Muscle layer of duodenum (tissue), 2 donors: ENCODE results near the gene SEMA7A.

ENCODE experiments used
- H3K27ac ChIP-seq: one replicate; pipeline ENCODE4 v1.7.0; 2013; ENCODE audit warnings: mild to moderate bottlenecking, low read length
- H3K27me3 ChIP-seq: one replicate; pipeline ENCODE4 v1.7.0; 2013; ENCODE audit warnings: low read depth, mild to moderate bottlenecking, control low read depth, low read length
- H3K36me3 ChIP-seq, 2 donors: one replicate each; pipeline ENCODE4 v1.7.0; 2013; ENCODE audit warnings: low read length in 2 of 2, control low read depth in 1 of 2, mild to moderate bottlenecking in 1 of 2; ENCODE audit not compliant: insufficient read depth in 2 of 2, control insufficient read depth in 1 of 2
- H3K4me1 ChIP-seq, 2 donors: one replicate each; pipeline ENCODE4 v1.7.0; 2013; ENCODE audit warnings: low read length in 2 of 2, mild to moderate bottlenecking in 2 of 2, control low read depth in 1 of 2, moderate library complexity in 1 of 2; ENCODE audit not compliant: insufficient read depth in 2 of 2, control insufficient read depth in 1 of 2
- H3K4me3 ChIP-seq, 2 donors: one replicate each; pipeline ENCODE4 v1.7.0; 2013; ENCODE audit warnings: low read length in 2 of 2, low read depth in 1 of 2, mild to moderate bottlenecking in 1 of 2
- H3K9me3 ChIP-seq, 2 donors: one replicate each; pipeline ENCODE4 v1.7.0; 2013; ENCODE audit warnings: low read length in 2 of 2, control low read depth in 1 of 2, mild to moderate bottlenecking in 1 of 2; ENCODE audit not compliant: control insufficient read depth in 1 of 2
- donor health status: healthy.

Gene SEMA7A

DNA sequence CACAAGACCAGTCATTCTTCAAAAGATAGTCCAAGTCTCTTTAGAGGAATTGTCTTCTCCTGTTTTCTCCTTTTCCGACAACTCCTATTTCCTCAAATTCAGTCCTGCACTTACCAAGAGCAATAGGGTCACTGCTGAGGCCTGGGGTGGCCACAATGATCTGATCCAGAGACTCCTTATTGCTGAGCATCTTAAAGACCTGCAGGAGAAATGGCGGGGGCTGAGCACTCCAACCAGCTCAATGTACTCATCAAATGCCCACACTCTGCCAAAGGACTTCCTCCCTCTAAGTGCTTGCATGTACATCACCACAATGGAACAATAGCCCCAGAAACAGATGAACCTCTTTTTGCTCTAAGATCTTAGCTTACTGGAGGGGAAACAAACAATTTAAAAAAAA, 17.6 kb upstream of the SEMA7A start:
- H3K27ac ChIP-seq = no peak overlapping the region
- H3K27me3 ChIP-seq = no peaks in the 10 kb centered on the region
- H3K4me3 ChIP-seq = no peak overlapping the region
- peaks cover 60 to 81% of the 10 kb centered on the region in 2 donors for H3K36me3 ChIP-seq
- no peaks in the 10 kb centered on the region for H3K4me1 ChIP-seq
- H3K9me3 ChIP-seq = no peaks in the 10 kb centered on the region

DNA sequence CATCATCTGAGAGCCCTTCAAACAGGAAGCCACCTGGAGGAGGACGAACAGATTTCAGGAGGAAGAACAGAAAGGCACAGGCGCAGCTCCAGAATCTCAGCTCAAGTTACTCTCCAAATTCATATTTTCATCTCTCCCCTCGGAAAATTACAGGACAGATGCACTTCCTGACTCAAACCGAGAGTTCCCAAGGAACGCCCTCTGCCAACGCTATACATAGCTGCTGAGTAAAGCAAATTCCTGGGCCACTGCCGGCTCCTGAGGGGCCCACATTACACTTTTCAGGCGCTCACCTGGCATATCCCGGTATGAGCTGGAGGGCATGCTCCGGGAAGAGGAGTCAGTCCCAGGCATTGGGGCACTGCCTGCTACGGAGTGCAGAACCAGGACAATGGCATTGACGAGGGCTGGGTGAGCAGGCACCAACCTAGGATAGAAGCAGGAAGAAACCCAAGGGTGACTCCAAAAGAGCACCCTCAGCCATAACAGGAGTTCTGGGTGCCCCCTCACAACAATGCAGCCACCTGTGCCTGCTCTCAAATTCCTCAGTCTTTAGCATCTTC, 16.0 kb upstream of the SEMA7A start:
- Histone ChIP-seq H3K4me3 (no peak overlapping the region), H3K27me3 (no peaks in the 10 kb centered on the region), H3K36me3 (peaks cover 69 to 85% of the 10 kb centered on the region in 2 donors), H3K4me1 (no peaks in the 10 kb centered on the region), H3K9me3 (no peaks in the 10 kb centered on the region), H3K27ac (no peak overlapping the region)

DNA sequence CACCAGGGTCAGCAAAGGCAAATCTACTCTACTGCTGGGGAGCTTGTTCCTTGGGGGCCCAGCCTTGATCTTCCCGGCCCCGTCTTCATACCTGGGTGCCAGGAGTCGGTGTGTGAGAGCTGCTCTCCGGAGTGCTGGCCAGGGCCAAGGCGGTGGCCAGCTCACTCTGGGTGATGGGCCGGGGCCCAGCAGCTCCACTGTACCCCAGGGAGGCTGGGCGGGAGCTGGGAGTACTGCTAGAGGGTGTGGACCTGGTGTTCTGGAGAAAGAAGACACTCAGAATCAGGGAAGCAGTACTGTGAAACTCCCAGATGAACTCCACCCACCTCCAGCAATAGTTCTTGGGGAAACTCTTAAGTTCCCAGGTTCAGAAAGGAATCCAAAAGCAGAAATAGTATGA, 15.3 kb upstream of the SEMA7A start:
- Histone ChIP-seq H3K4me1 (no peaks in the 10 kb centered on the region), H3K36me3 (peaks cover 71 to 83% of the 10 kb centered on the region in 2 donors), H3K27me3 (no peaks in the 10 kb centered on the region), H3K9me3 (no peaks in the 10 kb centered on the region), H3K27ac (no peak overlapping the region), H3K4me3 (no peak overlapping the region)

DNA sequence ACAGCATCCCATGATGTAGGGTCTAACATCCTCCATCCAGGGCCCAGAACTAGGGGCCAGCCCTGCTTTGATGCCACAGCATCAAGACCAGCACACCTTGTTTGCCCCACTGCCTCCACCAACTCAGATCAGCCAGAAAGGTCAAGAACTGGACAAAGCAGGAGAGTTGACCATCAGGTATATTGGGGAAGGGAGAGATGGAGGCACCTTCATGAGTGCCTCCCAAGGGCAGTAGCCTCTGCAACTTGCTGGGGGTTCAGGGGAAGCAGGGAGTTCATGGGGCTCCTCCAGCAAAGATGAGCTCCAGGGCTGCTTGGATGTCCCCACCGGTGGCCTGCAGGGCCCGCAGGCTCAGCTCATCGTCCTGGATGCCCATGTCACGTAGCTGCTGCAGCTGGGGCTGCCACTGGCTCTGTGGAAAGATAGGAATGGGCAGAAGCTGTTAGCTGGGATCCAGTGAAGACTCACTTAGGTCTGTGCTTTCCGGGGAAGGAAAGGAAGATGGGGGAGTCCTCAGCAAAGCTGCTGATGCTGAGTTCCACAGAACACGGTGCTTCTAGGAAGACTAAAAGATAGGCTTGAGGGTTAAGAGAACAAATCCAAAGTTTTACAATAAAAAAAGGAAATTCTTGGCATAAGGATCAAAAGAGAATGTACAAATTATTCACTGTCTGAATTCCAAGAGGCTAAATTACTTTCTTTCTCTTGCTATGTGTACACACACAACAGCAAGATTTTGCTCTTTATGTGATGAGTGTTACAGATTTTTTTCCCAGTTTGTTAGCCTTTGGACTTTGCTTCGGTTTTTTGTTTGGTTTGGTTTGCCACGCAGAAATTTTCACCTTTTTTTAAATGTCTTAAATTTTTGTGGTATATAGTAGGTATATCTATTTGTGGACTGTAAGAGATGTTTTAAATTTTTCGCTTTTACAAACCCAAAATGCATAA, 12.3 kb upstream of the SEMA7A start:
- Histone ChIP-seq H3K27me3 (no peaks in the 10 kb centered on the region), H3K9me3 (no peaks in the 10 kb centered on the region), H3K4me1 (no peaks in the 10 kb centered on the region), H3K4me3 (no peak overlapping the region), H3K27ac (no peak overlapping the region), H3K36me3 (peaks cover 49 to 65% of the 10 kb centered on the region in 2 donors)

DNA sequence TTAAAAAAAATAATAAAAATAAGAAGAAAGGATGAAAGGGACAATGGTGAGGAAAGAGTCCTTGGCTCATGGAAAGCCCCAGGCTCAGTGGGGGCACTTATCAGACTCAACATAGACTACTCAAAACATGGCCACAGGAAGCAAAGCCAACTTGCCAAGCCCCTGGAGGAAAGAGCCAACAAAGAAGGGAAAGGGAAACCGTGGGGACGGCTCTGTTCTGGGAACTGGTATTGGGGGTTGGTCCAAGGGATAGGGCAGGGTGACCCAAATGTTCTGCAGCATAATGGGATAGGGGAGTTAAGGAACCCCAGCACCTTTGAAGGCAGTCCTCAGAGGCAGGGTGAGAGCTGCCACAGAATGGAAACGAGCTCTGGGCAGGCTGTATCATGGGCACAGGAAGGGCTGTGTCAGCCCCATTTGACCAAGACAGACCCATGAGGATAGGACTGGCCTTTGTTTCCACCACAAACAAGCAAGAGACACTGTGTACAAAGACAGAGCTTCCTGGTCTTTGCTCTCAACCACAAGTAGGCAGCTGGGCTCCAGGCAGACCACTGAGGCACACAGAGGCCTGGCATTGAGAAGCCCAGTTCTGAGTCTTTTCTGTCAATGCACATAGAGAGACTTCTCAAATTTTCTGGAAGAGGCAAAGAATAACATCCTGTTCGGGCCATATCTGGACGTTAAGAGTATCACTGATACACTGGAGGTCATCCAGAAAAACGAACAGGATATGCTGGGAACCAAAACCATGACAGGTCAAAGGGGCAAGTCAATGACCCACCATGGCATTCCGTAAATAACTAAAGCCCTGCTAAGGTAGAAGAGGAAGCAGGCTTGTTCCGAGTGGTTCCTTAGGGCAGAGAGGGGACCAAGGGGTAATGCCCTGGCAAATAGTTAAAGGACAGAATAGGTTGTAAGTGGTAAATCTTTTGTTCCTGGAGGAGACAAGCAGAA, 10.6 kb upstream of the SEMA7A start:
- H3K36me3 ChIP-seq = peaks cover 32 to 48% of the 10 kb centered on the region in 2 donors
- H3K4me1 ChIP-seq = no peaks in the 10 kb centered on the region
- no peak overlapping the region for H3K4me3 ChIP-seq
- H3K27me3 ChIP-seq = no peaks in the 10 kb centered on the region
- no peak overlapping the region for H3K27ac ChIP-seq
- no peaks in the 10 kb centered on the region for H3K9me3 ChIP-seq

DNA sequence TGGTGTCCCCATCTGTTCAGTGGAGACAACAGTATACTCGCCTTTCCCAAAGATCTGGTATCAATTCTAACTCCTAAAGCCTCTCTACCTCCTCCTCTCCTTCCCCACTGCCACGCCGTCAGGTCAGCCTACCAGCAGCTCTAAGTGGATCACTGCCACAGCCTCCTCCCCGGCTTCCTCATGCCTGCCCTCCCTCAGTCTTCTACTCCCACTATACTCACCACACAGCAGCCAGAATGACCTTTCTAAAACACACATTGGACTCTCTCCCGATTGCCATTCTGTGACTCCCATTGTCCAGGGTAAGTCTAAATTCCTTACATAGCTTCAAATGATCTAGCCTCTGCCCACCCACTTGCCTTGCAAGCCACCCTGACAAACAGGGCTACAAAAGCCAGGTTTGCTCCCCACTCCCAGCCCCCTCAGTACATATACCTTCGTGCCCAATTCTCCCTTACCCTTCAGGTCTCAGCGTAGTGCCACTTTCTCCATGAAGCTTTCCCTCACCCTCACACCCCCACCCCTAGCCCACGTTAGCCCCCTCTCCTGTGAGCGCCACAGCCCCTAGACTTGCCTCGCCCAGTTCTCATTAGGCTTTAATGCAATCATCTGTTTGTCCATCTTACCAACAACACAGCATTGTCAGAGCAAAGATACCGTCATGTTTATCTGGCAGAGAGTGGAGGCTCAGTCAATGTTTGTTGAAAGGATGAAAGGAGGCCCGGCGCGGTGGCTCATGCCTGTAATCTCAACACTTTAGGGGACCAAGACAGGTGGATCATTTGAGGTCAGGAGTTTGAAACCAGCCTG, 9.5 kb upstream of the SEMA7A start:
- H3K4me1 ChIP-seq = no peaks in the 10 kb centered on the region
- peaks cover 22 to 38% of the 10 kb centered on the region in 2 donors for H3K36me3 ChIP-seq
- no peaks in the 10 kb centered on the region for H3K9me3 ChIP-seq
- no peaks in the 10 kb centered on the region for H3K27me3 ChIP-seq
- H3K4me3 ChIP-seq = no peak overlapping the region
- H3K27ac ChIP-seq = no peak overlapping the region

DNA sequence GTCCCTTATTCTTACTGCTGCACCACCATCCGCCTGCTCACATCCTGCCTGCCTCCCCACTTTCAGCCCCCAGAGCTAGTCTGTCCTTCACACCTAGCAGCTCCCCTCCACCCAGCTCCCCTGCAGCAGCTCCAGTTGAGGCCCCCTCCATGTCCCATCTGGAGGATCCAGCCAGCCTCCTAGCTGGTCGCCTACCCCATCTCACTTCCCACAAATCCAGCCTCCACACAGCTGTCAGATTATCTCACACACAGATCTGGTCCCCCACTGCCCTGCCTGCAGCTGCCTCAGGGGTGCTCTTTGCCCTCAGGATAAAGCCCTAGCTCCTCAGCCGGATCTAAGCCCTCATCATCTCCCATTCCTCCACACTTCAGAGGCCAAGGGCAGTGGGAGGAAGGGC, 8.8 kb upstream of the SEMA7A start:
- H3K36me3 ChIP-seq = peaks cover 18 to 31% of the 10 kb centered on the region in 2 donors
- H3K27ac ChIP-seq = no peak overlapping the region
- no peaks in the 10 kb centered on the region for H3K27me3 ChIP-seq

DNA sequence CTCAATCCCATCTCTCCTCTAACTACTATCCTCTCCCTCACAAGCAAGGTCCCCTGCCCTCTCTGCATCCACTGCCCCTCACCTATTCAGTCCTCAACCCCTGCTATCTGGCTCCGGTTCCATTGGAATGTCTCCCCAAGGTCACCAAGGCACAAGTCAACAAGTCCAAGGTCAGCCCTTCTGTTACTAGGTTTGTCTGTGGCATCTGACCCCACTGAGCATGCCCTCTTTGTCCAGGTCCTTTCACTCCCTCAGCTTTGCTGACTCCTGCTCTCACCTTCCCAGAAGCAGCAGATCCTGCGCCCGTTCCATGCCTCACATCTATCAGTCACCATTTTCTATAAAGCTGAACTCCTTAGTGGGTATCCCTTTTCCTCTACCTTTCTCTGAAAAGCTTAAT, 8.3 kb upstream of the SEMA7A start:
- Histone ChIP-seq H3K9me3 (no peaks in the 10 kb centered on the region), H3K4me1 (no peaks in the 10 kb centered on the region), H3K27me3 (no peaks in the 10 kb centered on the region), H3K36me3 (peaks cover 18 to 25% of the 10 kb centered on the region in 2 donors), H3K4me3 (no peak overlapping the region), H3K27ac (no peak overlapping the region)

More for the DNA sequence above, 8.8 kb upstream of the SEMA7A start:
- Histone ChIP-seq H3K9me3 (no peaks in the 10 kb centered on the region), H3K4me3 (no peak overlapping the region), H3K4me1 (no peaks in the 10 kb centered on the region)

DNA sequence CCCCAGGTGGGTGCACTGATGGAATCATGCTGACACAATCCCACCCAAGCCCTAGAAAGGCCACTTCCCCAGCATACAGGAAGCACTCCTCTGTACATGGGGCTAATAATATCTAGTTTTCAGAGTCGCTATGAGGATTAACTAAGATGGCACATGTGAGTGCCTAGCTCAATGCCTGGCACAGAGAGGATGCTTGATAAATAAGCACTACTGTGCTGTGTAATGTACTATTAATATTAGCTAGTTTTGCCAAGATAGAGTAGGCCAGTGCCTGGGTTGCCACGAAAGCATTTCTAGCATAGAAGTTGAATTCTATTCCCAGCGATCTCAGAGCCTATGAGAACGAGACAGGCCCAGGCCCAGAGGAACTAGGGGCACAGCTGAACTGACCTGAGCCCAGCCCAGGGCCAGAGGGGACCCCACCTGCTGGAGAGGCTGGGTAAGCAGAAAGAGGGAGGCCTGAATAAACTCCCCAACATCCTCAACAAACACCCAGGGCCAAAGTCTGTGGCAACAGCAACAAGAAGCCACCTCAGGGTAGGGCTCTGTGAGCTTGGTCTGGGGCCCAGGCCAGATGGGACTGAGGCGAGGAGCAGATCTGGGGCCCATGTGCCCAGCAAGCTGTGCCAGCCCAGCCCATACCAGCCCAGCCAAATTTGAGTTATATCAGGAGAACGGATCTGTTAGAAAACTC, 7.6 kb upstream of the SEMA7A start:
- H3K27ac ChIP-seq = no peak overlapping the region
- H3K9me3 ChIP-seq = no peaks in the 10 kb centered on the region
- H3K4me1 ChIP-seq = no peaks in the 10 kb centered on the region
- H3K36me3 ChIP-seq = peaks cover 18 to 19% of the 10 kb centered on the region in 2 donors
- no peak overlapping the region for H3K4me3 ChIP-seq
- no peaks in the 10 kb centered on the region for H3K27me3 ChIP-seq

DNA sequence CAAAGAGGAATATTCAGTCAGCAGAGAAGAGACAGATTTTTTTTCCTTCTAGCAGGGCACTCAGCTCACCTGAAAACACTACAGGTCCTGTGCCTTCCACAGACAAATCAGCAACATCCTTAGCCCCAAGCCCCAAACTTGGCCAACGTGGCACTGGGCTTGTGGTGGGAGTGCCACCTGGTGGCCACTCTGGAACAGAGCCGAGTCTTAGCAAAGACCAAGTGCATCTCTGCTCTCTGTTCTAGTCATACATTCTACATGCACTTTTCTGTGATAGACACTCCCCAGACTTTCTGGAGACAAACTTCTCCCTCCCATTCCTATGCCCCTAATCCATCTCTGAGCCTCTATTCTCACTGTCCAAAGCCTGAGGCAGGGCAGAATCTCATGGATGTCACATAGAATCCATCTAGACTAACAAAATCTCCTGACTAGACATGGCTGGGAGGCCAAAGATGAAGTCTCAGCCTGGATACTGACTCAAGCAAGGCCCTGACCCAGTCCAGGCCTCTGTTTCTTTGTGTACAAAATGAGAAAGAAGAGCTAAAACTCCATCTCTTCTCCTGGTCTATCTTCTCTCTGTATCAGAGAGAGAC, 5.1 kb upstream of the SEMA7A start:
- no peak overlapping the region for H3K4me3 ChIP-seq
- H3K9me3 ChIP-seq = no peaks in the 10 kb centered on the region
- H3K27ac ChIP-seq = no peak overlapping the region
- no peaks in the 10 kb centered on the region for H3K36me3 ChIP-seq
- peaks cover 0 to 7% of the 10 kb centered on the region in 2 donors for H3K4me1 ChIP-seq
- no peaks in the 10 kb centered on the region for H3K27me3 ChIP-seq
